Lower leg skin (tissue), 4 donors: Measurements from ENCODE around the gene P2RY2. TPM values are rescaled to one million over a fixed set of nuclear protein-coding genes. Genes with fewer than 3 reads are reported as not detected.

Experiments
- DNase-seq, 2 donors: peaks; one replicate each; pipeline ENCODE4 v3.0.0-alpha.2; 2019; ENCODE audit warnings: low spot score in 2 of 2
- H3K4me3 ChIP-seq: fragments of 200-600 bp; sonication (generic); 2 replicates; pipeline ENCODE4 v1.5.1; 2017; ENCODE audit warnings: mild to moderate bottlenecking, low read depth; ENCODE audit not compliant: poor library complexity, severe bottlenecking
- POLR2A ChIP-seq, 2 donors: fragments of 450-650 bp; IDR thresholded peaks; one replicate each; pipeline ENCODE4 v1.6.1; 2016 to 2017; ENCODE audit warnings: antibody characterized with exemption in 2 of 2, mild to moderate bottlenecking in 1 of 2, moderate library complexity in 1 of 2
- WGBS, 2 donors: methylation state at CpG; one replicate each; pipeline ENCODE4 v1.1.5; 2018; 5-methylcytosine and 5-hydroxymethylcytosine counted together
- intact Hi-C: fragments of 100-400 bp; cut with DNase I; formaldehyde crosslinking; loops from one replicate; pipeline ENCODE4 v1.15.0; 2023; ENCODE audit warnings: low total_unique reads
- total RNA-seq, 4 donors: library from RNA; depleted of rRNA; stranded (reverse); fragments of >200 nt; gene quantifications; one replicate each; pipeline ENCODE4 v1.1.0, GENCODE V29; 2016
- TF ChIP-seq, protein P1 (sequence below), 3 donors: fragments of 450-650 bp; IDR thresholded peaks; one replicate each; pipeline ENCODE4 v1.5.1; 2016; ENCODE audit warnings: antibody characterized with exemption in 3 of 3, mild to moderate bottlenecking in 3 of 3, moderate library complexity in 2 of 3

The P2RY2 gene
- total RNA-seq, 4 donors from 2014 or later: 3.2 to 8.7 (median 5.1) TPM

DNA sequence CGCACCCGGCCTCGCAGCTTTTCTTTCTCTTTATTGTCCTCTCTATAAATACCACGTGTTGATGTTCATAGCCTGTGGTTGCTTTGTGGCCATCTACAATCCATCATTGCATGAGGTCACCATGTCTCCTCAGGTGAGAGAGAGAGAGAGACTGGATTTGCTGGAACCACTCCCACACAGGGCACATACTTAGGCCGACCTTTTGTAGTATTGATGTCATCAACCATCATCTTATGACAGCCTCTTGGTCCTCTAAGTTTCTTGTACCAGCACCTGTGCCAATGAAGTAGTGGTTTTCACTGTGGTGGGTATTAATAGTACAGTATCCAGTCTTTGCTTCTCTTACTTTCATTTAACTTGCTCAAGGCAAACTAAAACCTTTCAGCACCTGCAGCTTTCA, 31.2 kb downstream of the P2RY2 start:
- DNase-seq: no peak
- no peak overlapping the region for H3K4me3 ChIP-seq
- no peak for TF ChIP-seq POLR2A (IDR thresholded peaks at IDR 0.05)
- TF ChIP-seq, protein P1, sequence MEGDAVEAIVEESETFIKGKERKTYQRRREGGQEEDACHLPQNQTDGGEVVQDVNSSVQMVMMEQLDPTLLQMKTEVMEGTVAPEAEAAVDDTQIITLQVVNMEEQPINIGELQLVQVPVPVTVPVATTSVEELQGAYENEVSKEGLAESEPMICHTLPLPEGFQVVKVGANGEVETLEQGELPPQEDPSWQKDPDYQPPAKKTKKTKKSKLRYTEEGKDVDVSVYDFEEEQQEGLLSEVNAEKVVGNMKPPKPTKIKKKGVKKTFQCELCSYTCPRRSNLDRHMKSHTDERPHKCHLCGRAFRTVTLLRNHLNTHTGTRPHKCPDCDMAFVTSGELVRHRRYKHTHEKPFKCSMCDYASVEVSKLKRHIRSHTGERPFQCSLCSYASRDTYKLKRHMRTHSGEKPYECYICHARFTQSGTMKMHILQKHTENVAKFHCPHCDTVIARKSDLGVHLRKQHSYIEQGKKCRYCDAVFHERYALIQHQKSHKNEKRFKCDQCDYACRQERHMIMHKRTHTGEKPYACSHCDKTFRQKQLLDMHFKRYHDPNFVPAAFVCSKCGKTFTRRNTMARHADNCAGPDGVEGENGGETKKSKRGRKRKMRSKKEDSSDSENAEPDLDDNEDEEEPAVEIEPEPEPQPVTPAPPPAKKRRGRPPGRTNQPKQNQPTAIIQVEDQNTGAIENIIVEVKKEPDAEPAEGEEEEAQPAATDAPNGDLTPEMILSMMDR (IDR thresholded peaks at IDR 0.05): no peak
- intact Hi-C loops: no loop called here
- WGBS, 2 donors: 79 to 86% methylated on average over 5 of the region's 5 CpGs

DNA sequence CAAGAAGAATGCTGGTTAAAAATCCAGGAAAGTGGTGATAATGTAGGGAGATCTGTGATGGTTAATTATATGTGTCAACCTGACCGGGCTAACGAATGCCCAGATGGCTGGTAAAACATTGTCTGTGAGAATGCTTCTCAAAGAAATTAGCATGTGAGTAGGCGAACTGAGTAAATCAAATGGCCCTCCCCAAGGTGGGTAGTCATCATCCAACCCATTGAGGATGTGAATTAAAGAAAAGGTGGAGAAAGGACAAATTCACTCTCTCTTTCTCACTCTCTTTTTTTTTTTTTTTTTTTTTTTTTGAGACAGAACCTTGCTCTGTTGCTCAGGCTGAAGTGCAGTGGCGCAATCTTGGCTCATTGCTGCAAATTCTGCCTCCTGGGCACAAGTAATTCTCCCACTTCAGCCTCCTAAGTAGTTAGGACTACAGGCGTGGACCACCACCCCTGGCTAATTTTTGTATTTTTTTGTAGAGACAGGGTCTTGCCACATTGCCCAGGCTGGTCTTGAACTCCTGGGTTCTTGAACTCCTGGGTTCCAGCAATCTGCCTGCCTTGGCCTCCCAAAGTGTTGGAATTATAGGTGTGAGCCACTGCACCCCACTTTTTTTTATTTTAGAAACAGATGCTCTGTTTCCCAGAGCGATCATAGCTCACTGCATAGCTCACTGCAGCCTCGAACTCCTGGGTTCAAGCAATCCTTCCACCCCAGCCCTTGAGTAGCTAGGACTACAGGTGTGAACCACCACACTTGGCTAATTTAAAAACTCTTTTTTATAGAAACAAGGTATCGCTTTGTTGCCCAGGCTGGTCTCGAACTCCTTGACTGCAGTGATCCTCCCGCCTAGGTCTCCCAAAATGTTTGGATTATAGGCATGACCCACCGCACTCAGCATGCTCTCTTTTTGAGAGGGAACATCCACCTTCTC, 32.0 kb downstream of the P2RY2 start:
- no peak overlapping the region for H3K4me3 ChIP-seq
- intact Hi-C loops: no loop called here
- 92 to 96% methylated on average over 11 of the region's 11 CpGs for WGBS, 2 donors
- TF ChIP-seq, protein P1 (IDR thresholded peaks at IDR 0.05): no peak
- no peak for TF ChIP-seq POLR2A (IDR thresholded peaks at IDR 0.05)
- peak in 1 of 2 donors; percentile 57 for DNase-seq

DNA sequence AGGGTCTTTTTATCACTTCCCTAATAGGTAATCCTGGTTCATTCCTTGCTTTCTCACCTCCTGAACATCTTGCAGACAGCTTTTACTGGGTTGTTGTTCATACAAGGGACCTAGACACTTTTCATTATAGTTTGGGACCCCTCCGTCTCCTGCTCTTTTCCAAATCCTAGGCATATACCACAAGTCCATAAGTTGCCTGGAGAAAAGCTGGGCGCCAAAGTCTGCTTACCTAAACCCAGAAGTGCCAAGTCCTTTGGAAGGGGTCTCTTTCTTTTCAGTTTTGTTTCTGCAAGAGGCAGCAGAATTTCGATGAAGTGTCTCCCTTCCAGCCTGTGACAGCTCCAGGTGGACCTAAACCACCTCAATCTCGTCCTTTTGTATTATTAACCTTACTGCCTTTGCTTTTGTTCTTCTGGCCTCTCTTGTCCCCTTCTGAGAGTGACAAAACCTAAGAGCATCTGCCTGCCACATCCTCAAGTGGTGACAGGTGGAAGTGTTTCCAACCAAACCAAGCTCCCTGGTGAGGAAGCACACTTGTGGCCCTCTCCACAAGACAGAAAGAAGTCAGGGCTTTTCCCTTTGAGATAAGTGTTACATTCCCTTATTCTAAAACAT, 34.6 kb downstream of the P2RY2 start:
- no peak for TF ChIP-seq POLR2A (IDR thresholded peaks at IDR 0.05)
- TF ChIP-seq, protein P1 (IDR thresholded peaks at IDR 0.05): no peak
- intact Hi-C loops: no loop called here
- peak in 1 of 2 donors; percentile 32 for DNase-seq
- WGBS, 2 donors: 86 to 87% methylated on average over 4 of the region's 4 CpGs
- H3K4me3 ChIP-seq: no peak overlapping the region

DNA sequence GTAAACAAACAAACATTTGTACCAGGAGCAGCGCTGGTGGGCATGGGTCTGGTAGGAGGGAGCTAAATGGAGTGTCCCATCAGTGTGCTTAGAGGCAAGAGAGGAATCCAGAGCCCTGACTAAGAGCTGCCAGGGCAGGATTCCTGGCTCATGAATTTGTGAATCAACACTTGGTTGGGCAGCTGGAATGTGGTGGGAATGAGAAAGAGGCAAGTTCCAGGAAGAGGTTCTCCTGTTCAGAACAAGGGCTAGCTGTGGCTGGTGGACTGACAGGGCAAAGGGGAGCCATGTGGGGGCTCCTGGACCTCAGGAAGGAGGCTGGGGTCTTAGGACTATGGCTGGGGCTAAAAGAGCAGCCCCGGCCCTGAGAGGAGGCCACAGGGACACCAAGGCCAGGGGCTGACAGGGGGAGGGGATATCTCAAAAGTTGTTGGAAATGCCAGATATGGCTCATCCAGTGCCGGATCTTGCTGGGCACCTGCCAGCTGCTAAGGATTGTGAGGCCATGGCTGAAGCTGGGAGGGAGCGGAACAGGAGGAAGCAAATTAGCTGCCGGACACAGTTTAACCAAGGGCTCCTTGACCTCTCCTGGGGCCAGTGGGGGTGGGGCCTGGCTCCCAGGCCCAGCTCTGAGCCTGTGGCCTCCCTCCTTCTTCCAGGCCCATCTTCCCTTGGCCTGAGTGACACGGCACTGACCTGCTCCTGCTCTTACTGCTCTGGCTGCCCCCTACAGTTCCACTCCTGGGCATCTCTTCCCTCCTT, 39.4 kb downstream of the P2RY2 start:
- no peak for TF ChIP-seq POLR2A (IDR thresholded peaks at IDR 0.05)
- peak in 1 of 2 donors; percentile 83 for DNase-seq
- intact Hi-C loops: no loop called here
- 78 to 80% methylated on average over 6 of the region's 6 CpGs for WGBS, 2 donors
- no peak overlapping the region for H3K4me3 ChIP-seq

DNA sequence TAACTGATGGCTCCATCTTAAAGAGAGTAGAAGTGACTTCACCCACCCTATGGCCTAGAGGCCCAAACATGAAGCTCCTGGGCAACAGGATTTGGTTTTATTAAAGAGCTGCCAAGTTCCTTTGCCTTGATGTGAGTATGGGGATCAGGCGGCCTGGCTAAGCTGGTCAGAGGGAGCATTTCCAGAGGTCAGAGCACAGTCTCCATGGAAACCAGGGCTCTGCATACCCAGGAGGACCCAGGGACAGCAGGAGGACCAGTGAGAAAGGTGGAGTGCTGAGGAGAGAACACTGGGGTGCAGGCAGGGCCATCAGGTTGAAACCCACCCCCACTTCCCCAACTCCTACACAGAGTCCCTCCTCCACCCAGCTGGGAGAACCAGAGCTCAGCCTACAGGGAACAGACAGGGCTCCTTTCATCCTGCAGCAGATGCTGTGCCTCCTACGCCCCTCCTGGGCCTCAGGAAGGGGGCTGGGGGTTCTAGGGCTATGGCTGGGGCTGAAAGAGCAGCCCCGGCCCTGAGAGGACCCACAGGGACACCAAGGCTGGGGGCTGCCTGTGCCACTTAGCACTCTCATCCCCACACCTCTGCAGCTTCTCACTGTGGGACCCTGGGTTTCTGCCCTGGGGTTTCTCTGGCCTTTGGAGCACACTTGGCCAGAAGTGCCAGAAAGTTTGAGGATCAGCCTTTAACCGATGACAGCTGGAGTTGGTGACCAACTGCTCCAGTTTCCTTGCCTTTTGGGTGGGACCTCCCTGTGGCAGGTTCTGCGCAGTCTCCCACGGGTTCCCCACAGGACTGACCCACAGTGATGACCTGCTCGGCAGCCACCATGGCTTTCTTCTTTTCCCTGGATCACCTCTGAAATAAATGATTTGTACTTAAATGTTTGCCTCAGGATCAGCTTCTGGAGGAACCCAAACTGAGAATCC, 40.3 kb downstream of the P2RY2 start:
- peak in 1 of 2 donors; percentile 71 for DNase-seq
- 87 to 90% methylated on average over 7 of the region's 7 CpGs for WGBS, 2 donors
- H3K4me3 ChIP-seq: no peak overlapping the region
- TF ChIP-seq, protein P1 (IDR thresholded peaks at IDR 0.05): no peak
- TF ChIP-seq POLR2A (IDR thresholded peaks at IDR 0.05): no peak
- intact Hi-C loops: no loop called here
